ENCODE measurements around the gene TST.
"Not testable (repeated sequence)": the region's sequence is repeated elsewhere in the genome, so short reads cannot be mapped to it uniquely, and the experiment has no call there.

The TST gene

DNA sequence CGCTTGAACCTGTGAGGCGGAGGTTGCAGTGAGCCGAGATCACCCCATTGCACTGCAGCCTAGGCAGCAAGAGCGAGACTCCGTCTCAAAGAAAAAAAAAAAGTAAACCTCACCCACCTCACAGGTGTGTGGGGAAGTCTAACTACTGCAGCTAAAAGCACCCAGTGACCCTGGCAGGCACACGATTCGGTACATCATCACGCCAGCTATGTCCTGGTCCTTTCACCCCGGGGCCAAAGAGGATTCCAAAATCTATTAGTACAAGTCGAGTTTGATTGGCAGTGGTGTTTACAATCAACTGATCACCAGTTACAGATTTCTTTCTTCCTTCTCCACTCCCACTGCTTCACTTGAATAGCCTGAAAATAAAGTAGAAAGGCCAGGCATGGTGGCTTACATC lies 6.3 kb downstream of the TST start:
- DNase-seq, result no peak

DNA sequence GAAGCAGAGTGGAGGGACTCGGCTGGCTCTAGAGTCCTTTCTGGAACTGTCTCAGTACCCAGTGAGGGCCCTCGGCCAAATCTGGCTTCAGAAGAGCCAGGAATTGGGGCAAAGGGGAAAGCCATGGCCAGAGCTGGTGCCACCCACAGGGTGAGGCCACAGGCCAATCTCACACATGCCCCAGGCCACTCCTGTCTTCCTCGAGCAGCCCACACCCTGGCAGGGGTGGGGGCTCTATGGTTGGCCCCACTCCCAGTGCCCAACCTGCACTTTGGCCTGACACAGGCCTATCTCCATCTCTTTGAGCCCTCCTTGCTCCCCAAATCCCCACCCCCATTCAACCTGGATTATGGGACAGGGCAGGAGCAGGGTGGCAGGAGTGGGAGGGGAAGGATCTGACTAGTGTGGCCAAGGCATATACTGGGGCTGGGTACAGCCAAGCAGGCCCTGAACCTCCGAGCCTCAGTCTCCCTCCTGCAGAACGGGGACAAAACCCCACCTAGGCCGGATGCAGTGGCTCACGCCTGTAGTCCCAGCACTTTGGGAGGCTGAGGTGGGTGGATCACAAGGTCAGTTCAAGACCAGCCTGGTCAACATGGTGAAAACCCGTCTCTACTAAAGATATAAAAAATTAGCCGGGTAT lies 6.9 kb downstream of the TST start:
- DNase-seq, result no peak

DNA sequence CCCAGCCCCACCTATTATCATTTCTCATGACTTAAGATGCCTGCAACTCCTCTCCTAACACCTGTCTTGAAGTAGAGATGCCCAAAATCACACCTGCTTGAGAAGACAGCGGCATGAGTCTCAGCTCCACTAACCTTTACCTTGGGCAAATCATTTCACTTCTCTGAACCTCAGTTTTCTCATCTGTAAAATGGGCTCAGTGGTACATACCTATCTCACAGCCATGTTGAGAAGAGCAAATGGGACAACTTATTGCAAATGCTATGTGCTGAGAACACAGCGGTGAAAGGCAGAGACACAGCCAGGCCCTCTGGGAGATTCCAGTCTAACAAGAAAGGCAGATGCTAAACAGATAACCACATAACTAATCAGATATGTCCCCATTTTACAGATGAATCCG lies 7.8 kb downstream of the TST start:
- no peak for DNase-seq

DNA sequence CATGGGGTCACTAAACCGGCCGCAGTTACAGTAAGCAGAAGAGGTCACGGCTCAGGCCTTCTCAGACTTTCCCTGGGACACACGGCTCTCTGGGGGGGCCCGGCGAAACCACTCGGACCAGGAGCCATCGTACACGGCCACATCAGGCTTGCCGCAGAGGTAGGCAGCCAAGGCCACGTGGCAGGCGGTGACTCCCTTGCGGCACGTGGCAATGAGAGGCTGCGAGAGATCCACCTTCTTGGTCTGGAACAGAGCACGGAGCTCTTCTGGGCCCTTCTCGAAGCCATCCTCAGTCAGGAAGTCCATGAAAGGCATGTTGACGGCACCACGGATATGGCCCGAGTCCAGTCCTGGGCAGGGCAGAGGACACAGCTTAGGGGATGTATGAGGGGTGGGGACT lies 8.3 kb downstream of the TST start:
- DNase-seq, result no peak

DNA sequence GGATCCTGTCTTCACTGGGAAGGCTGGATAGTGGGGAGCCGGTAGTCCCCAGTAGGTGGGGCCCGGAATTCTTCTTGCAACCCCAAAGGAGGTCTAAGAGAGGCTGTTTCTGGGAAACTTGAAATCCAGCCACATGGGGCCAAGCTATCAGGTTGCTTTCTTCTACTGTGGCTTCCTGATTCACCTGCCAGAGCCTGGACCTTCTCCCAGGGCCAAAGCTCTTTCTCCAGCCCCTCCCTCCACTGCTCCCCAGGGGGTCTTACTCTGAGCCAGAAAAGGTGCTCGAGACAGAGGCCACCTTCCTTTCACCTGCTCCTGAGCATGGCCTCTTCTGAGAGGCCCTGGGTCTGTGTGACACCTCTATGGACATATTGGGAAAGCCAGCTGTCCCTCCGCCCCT lies 9.1 kb downstream of the TST start:
- no peak for DNase-seq

DNA sequence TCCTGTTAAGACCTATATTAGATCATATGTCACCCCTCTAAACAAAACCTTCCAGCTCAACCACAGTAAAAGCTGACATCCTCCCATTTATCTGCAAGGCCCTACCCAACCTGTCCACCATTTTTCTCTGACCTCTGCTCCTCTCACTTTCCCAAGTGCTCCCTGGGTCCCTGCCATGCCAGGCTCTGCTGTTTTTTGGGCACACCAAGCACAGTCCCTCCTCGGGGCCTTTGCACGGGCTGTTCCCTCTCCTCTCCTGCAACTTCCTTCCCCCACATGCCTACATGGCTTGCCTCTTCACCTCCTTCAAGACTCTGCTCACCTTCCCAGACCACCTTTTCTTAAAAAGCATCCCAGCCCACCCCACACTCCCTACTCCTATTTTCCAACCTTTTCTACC lies 9.8 kb downstream of the TST start:
- DNase-seq, result no peak

DNA sequence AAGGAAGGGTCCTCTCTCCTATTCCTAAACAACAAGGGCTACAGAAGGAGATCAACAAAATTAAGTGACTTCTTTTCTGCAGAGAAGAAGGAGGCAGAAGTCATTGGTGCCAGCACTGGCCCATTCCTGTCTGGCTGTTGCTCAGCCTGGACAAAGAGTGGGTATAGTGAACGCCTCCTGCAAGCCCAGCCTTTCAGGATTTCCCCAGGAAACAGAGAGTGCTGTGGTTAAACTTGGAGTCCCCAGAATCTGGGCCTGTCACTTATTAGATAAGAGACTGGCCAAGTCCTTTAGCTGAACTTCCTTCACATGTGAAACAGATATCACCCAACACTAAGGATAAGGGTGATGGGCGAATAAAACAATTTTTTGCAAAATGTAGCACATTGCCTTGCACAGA lies 10.9 kb downstream of the TST start:
- DNase-seq, result no peak

DNA sequence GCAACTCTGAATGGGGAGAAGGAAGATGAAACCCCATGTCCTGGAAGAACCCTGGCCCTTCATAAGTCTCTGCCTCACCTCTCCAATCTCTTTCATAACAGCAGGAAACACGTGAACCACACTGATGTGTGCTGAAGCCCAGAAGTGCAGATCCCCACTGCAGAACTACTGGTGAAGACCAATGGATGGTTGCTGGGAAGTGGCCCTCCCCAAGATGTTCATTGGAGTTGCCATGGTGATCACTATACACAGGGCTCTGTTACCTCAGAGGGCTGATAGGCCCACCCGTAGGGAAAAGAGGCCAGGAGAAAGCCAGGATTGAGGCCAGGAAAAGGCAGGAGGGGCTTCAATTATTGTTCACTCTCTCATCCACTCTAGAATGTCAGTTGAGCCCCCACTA lies 11.6 kb downstream of the TST start:
- DNase-seq, result no peak

DNA sequence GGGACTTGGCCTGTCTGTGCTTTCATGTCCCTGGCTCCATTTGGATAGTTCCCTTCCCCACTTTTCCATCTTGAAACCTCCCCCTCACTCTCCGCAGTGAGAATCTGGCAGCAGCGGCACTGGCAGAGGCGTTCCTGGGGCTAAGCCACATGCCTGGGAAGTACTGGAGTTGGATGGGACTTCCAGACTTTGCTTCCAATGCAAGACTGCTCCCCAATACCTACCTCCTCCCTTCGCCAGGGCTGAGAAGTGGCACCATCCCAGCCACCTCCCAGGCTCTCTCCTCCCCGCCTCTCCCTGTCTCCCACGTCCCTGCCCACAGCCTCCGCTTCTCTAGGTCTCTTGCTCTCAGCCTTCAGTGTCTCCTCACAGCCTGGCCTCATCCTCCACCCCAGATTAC lies 16.6 kb downstream of the TST start:
- no peak for DNase-seq

DNA sequence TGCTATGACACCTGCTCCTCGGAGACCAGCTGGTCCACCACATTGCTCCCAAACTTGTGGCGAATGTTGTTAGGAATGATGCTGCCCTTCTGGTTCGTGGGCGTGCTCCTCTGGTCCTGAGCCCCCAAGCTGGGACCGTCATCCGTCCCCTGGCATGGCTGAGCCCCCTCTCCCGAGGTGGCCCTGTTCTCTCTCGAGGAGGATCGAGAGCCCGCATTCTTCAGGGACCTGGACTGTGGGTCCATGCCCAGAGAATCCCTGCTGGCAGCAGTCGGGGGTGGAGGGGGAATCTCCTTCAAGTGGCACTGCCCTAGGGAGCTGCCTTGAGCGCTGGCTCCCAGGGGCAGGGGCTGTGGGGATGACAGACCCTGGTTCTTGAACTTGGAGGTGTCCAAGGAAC lies 17.4 kb downstream of the TST start:
- no peak for DNase-seq

DNA sequence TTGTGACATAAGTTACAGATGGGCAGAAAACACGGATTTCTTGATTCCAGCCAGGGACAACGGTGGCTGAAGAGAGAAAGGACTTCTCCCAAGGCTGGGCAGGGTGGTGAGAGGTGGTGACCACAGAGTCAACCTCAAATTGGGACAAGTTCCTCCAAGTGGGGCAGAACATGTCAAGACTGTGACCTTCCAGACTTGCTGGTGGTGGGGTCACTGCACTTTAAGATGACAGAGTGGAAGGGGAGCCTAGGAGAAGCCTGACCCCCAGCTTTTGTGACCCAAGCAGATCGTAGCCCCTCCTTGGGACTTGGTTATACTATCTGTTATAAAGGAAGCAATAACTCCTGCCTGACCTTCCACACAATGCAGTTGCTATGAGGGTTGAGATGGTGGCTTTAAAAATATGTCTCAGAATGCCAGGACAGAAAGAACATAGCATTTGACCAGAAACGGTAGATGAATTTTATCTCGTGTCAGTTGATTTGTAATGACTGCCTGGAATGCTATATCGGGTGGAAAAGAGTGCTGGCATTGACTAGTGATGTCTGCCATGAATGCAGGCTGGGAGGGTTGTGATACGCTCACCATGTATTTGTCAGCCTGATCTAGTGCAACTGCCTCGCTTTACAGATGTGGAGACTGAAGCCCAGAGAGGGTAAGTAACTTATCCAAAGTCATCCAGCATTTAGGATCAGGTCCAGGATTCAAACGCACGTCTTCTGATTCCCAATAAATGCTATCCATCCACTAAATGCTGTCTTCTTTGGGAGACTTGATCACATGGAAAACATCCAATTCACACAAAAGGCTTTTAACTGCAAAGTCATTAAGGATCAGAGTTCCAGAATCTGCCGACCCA lies 18.3 kb downstream of the TST start:
- no peak for DNase-seq

DNA sequence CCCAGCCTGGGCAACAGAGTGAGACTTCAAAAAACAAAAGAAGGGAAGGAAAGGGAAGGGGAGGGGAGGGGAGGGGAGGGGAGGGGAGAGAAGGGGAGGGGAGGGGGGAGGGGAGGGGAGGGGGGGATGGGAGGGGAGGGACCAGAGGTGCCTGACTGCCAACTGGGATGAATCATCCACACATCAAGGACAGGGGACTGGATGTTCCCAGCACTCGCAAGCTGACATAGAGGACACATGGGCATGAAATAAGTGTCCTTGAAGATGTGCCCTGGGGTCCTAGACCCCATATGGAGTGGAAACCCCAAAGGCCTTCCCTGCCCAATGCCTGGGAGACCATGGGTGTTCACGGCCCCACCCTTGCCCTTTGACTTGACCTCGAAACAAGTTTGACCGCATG lies 19.8 kb downstream of the TST start:
- no peak for DNase-seq

DNA sequence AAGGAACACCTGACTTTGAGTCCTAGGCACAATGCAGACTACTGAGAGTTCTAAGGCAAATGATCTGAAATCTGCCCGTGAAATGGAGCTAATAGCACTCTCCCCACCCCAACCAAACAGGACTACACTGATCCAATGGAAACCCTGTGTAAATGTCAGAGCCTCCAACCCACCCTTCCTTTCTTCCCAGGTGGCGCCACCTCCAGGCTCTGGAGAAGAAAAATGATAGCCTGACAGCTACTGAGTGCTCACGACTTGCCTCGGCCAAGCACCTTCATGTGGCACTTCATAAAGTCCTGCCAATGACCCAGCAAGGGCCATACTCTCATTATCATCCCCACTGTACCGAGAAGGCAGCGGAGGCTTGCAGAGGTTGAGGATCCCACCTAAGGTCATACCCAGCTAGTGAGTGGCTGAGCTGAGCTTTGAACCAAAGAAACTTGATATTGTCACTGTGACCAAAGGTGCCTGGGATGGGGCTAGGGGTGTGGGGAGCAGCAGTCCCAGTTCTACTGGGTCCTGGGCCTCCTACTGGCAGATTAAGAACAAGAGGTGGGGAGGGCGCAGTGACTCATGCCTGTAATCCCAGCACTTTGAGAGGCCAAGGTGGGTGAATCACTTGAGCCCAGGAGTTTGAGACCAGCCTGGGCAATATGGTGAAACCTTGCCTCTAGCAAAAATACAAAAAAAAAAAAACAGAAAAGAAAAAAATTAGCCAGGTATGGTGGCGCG lies 20.5 kb downstream of the TST start:
- no peak for DNase-seq

DNA sequence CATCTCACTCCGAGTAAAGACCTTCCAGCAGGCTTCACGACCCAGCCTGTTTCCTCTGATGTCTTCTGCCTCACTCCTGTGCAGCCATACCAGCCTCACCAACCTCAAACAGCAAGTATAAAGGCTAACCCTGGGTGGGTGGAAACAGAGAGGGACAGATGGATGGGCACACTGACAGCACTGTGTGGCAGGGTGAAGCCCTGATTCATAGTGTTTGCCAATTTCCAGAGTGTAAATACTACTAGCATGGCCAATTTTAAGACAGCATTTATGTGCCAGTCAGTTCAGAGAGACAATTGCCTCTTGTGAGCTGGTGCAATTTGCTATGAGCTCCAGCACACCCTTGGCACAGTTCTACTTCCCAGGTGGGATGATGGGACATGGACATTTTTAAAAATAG lies 21.5 kb downstream of the TST start:
- no peak for DNase-seq

DNA sequence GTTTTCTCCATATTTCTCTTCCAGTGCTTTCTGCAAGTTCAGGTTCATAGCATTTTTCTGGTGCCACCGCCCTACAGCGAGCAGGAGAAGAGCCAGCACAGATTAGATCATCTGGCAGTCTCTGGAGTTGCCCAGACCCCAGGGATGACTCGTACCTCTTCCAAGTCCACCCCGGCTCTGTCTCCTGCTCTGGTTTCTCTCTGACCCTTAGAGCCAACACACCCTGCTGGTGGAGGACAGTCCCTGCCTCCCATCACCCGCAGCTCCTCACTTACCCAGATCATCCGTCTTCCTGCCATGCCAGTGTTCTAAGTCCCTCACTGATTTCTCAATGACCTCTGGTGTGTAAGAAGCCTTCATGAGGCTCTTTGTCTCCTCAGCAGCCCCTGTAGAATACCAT lies 28.0 kb downstream of the TST start:
- no peak for DNase-seq

DNA sequence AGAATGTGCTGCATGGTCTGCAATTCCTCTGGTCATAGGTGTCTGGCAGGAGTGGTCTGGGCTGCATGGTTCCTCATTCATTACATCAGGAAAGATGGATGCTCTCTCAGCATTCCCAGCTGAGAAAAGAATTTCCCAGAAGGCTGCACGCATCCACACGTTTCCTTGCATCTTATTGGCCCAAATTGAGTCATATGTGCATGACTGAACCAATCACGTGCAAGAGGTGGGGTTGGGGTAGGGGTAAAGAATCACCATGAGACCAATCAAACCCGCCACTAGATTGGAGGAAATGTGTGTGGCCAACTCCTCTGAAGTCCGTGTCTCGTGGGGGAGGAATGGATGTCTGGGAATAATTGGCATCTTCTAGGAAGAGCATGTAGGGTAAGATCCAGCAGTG lies 28.8 kb downstream of the TST start:
- DNase-seq, result no peak

DNA sequence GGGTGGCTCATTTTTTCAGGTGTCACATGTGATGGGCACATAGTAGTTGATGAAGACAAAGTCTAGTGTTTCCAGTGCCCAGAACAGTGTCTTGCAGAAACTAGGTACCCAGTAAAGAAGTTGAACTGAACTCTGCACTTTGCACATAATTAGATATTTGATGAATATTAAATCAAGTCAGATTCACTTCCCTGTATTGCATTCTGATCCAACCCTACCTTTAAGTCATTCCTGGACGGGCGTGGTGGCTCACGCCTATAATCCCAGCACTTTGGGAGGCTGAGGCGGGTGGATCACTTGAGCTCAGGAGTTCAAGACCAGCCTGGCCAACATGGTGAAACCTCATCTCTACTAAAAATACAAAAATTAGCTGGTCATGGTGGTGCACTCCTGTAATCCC lies 30.2 kb downstream of the TST start:
- not testable (repeated sequence) for DNase-seq

DNA sequence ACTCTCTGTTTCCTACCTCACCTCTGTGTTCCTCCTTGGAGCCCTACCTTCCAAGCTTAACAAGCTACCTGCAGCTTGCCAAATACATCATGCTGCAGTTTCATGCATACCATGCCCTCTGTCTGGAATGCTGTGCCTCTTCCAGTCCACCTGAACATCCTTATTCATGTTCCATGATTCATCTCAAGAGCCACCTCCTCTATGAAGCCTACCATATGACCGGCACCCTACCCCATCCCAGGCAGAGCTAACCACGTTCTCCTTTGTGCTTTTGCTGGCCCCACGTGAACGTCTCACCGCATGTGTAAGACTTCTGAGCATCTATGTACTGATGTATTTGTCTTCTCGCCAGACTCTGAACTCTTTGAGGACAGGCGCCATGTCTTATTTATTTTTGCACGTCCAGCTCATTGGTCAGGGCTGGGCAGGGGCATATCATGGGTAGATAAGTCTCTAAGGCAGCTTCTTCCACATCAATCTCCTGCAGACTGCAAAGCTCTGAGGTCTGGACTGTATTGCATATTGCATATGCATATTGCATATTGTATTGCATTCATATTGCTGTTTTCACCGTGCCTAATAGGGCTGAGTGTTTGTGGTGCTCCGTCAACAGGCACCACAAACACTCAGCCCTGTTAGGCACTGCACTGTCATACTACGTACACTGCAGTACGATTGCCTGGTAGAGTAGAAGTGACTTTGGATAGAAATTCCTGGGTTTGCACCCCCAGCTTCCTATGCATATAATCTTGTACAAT lies 31.0 kb downstream of the TST start:
- no peak for DNase-seq

DNA sequence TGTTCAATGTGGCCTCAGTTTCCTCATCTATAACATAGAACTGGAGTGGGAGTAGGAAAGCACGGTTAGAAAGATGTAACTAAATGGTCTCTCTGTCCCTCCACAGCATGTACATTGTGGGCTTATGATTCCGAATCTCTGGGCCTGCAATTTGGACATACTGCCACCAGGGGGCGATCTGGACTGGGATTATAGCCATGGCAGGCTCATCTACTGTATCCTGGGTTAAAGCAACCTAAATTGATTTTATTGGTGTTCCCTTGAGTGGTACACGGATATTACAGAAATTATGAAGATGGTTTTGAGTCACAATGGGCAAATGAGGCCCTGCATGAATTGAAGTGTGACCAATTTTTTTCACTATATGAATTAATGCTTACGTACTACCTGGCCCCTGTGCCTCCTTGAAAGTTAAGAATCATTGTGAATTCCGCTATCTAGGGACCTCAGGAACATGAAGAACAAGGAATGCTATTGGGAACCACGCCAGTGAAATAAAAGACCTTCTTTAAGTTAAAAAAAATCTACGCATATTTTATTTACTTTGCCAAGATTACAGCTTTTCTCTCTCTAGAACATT lies 32.9 kb downstream of the TST start:
- DNase-seq, result no peak

DNA sequence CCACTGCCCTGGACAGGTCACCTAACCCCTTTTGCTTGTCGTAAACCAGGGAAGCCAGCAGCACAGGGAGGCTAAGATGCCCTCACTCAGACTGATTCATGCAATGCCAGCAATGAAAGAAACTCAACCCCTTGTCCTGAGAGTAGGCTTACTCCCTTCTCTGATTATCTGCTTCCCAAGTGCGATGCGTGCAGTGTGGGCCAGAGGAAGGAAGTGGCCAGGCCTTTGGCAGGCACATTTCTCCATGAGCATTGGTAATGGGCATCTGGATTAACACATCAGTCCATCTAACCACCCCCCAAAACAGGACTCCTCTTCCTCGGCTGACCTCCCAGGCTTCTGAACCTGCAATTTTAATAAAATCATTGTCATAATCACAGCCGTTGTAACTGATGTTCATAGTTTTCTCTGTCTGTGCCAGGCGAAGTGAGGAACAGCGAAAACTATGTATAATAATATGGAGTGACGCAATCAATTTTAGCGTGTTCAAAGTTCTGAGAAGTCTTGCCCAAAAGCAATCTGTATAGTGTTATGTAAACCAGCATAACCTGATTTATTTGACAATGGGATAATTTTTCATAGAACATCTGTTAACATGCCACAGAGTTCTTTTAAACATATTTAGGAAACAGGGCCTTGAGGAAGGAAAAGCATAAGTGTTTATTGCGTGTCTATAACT lies 33.9 kb downstream of the TST start:
- DNase-seq, result no peak

DNA sequence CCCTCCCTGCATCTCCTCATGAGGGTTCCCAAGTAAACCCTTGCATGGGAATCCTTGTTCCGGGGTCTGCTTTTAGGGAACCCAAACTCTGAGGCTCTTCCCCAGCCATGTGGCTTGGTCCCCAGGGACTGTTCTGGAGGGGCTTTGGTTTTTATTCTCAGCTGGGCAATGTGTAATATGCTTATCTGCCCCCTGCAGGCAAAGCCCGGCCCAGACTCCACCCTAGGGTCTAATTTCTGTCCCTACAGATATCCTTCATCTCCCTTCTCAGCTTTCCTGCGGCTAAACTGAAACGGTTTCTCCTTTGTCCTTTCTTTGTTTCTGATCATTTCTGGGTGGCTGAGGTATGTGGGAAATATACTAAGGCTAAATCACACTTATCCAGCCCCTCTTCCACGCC lies 37.1 kb downstream of the TST start:
- no peak for DNase-seq

DNA sequence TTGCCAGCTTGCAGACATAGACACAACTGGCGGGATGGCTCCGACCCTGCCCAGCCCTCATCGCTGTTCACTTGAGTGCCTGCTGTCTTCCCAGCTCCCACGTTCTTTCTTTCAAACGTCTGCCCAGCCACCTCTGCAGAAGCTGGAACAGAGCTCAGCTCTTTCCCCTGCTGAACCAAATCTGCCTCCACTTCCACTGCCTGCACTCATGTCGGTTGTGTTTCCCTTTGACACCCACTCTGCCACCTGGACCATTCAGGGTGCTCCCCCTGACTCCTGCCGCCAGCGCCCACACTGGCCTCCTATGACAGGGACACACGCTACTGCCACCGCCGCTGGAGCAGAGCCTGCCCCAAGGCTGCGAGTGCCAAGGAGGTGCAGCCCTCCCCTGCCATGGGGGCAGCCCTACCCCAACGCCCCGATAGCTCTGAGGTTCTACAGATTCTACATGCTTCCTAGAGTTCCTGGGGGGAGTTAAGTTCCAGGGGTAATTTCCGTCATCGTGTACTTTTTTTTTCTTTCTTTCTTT lies 37.9 kb downstream of the TST start:
- DNase-seq, result no peak

Measured in stimulated activated naive CD4-positive, alpha-beta T cell (primary cell).